ENCODE results near the gene ZNF148.
A peak's percentile ranks its signal among the peaks of the same experiment; 100 is the strongest.

- peak in 1 of 6 experiments; percentile 2 for TF ChIP-seq CTCF (IDR thresholded peaks at IDR 0.05)
- no peak for TF ChIP-seq POLR2A (IDR thresholded peaks at IDR 0.05)
Observed at GRCh38 chr3:125394406-125394805, 19.3 kb upstream of the ZNF148 start.
